B cell (primary cell): ENCODE measurements around the gene DNAH11.

Experiments
- CTCF ChIP-seq: fragments of 200-600 bp; IDR thresholded peaks from one replicate; pipeline ENCODE4 v1.8.0; 2022; ENCODE audit warnings: antibody characterized with exemption, mild to moderate bottlenecking
- EZH2 ChIP-seq: IDR thresholded peaks from 2 replicates; pipeline ENCODE4 v1.6.1; 2012; ENCODE audit warnings: borderline replicate concordance, low read depth, mild to moderate bottlenecking, moderate library complexity, low read length; ENCODE audit not compliant: insufficient read depth, poor library complexity, severe bottlenecking

- TF ChIP-seq CTCF (no peak), EZH2 (no peak)
These were observed 4.7 kb downstream of the DNAH11 start for GRCh38 chr7:21547501-21547900.
